AG04450 (cell line): ENCODE data around the gene TACC2. TPM values are rescaled to one million over a fixed set of nuclear protein-coding genes. Genes with fewer than 3 reads are reported as not detected.

Experiments
- CTCF ChIA-PET: fragments of 300-600, 350-600 bp; formaldehyde crosslinking; extraction: SDS; loops from one replicate; lab custom pipeline; 2022; ENCODE audit warnings: antibody characterized with exemption, inconsistent platforms; lab: Charles Lee
- POLR2A ChIA-PET: fragments of 350-600 bp; formaldehyde crosslinking; extraction: SDS; loops from one replicate; lab custom pipeline; 2021; ENCODE audit warnings: antibody characterized with exemption, inconsistent platforms; lab: Yijun Ruan, JAX
- DNase-seq: peaks from one replicate; pipeline ENCODE4 v3.0.0-alpha.2; 2011; ENCODE audit warnings: low read depth, low spot score
- H3K27ac ChIP-seq: one replicate; pipeline ENCODE4 v1.5.1; 2012; ENCODE audit warnings: low read depth, low read length, control low read depth
- H3K27me3 ChIP-seq: one replicate; pipeline ENCODE4 v1.6.0; 2012; ENCODE audit warnings: low read length; ENCODE audit not compliant: control insufficient read depth, insufficient read depth
- H3K4me3 ChIP-seq: 2 replicates; pipeline ENCODE4 v1.5.1; 2011; ENCODE audit warnings: mild to moderate bottlenecking, low read depth, low read length, control low read depth
- H3K9me3 ChIP-seq: 2 replicates; pipeline ENCODE4 v1.5.1; 2012; ENCODE audit warnings: low read length; ENCODE audit not compliant: control insufficient read depth, insufficient read depth
- CTCF ChIP-seq: IDR thresholded peaks from 2 replicates; pipeline ENCODE4 v1.5.1; 2011; ENCODE audit warnings: low read depth, low read length, control low read depth, inconsistent platforms
- polyA plus RNA-seq: library from polyadenylated mRNA; depleted of rRNA; stranded (reverse); fragments of >200 nt; gene quantifications from 2 replicates; pipeline ENCODE4 v1.2.3, GENCODE V29; 2011

The TACC2 gene
- polyA plus RNA-seq, 1 experiment, result 16.8 TPM

- no peak for TF ChIP-seq CTCF
Observed at GRCh38 chr10:122197611-122198222, 208.8 kb downstream of the TACC2 start.

GRCh38 chr10:122198631-122199030, 209.7 kb downstream of the TACC2 start:
- POLR2A ChIA-PET, result no interaction called here
- TF ChIP-seq CTCF, result no peak
- Histone ChIP-seq H3K4me3 (no peak overlapping the region), H3K27me3 (no peaks in the 10 kb centered on the region), H3K27ac (no peak overlapping the region), H3K9me3 (no peaks in the 10 kb centered on the region)
- DNase-seq, result no peak
- CTCF ChIA-PET, result no interaction called here

More at GRCh38 chr10:122197611-122198222, 208.8 kb downstream of the TACC2 start:
- Histone ChIP-seq H3K9me3 (no peaks in the 10 kb centered on the region), H3K27ac (no peak overlapping the region), H3K4me3 (no peak overlapping the region), H3K27me3 (no peaks in the 10 kb centered on the region)
- ChIA-PET POLR2A (no interaction called here), CTCF (no interaction called here)
- DNase-seq, result no peak

DNA sequence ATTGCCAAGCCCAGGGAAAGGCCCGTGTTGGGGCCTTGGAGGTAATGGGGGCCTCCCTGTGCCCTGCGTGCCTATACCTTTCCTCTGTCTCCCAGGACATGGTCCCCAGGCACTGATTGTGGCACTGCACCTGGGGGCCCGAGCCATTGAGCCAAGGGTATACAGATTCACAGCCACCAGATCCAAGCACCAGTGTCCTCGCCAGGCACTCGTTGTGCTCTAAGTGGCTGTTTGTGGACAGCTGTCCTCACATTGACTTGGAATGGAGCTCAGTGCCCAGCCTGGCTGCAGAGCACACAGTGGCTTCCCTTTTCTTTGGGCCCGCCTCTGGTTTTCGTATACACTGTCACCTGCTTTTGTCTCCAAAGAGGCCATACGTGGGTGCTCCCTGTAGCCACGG, 210.1 kb downstream of the TACC2 start:
- no peaks in the 10 kb centered on the region for H3K9me3 ChIP-seq
- H3K27me3 ChIP-seq, result no peaks in the 10 kb centered on the region
- POLR2A ChIA-PET, result no interaction called here
- H3K27ac ChIP-seq, result no peak overlapping the region
- no peak for DNase-seq
- CTCF ChIA-PET, result no interaction called here
- no peak overlapping the region for H3K4me3 ChIP-seq
- TF ChIP-seq CTCF, result no peak

DNA sequence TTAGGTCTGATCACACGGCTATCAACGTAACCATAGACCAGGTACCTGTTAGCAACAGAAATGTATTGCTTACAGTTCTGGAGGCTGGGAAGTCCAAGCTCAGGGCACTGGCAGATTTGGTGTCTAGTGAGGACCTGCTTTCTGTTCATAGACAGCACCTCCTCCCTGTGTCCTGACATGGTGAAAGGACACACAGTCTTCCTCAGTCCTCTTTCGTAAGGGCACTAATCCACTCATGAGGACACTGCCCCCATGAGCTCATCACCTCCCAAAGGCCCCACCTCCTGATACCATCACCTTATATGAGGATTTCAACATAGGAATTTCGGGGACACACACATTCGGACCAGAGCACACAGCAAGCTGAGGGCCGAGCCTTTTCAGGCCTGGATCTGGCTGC, 210.7 kb downstream of the TACC2 start:
- CTCF ChIA-PET, result no interaction called here
- POLR2A ChIA-PET, result no interaction called here

More for the DNA sequence above, 210.7 kb downstream of the TACC2 start:
- no peaks in the 10 kb centered on the region for H3K27me3 ChIP-seq
- no peak overlapping the region for H3K4me3 ChIP-seq
- DNase-seq, result no peak
- TF ChIP-seq CTCF, result no peak
- H3K27ac ChIP-seq, result no peak overlapping the region
- no peaks in the 10 kb centered on the region for H3K9me3 ChIP-seq
